H1 (cell line): Measurements from ENCODE around the gene MTG1. TPM values are rescaled to one million over a fixed set of nuclear protein-coding genes. Genes with fewer than 3 reads are reported as not detected.

Experiments used
- SAP30 ChIP-seq: fragments of 300-600 bp; sonication (generic); IDR thresholded peaks from 2 replicates; pipeline ENCODE4 v1.7.1; 2012; ENCODE audit warnings: low read length, moderate library complexity, mild to moderate bottlenecking, inconsistent platforms; ENCODE audit not compliant: insufficient read depth, insufficient replicate concordance
- polyA plus RNA-seq, 7 experiments: library from polyadenylated mRNA; depleted of rRNA in 3 of 7; stranded (reverse) in 5 of 7; unstranded in 2 of 7; fragments of >200 nt in 5 of 7; fragments of 200-250 nt in 2 of 7; gene quantifications; 1 replicate in 5 of 7; 2 replicates in 1 of 7; 4 replicates in 1 of 7; pipeline versions ENCODE4 v1.2.1 to v1.2.3, GENCODE V29; 2011 to 2013; ENCODE audit warnings: missing spikeins in 2 of 7, mixed read lengths in 2 of 7
- total RNA-seq: library from RNA; stranded (reverse); fragmentation: NEBNext Ultra II Directional; extraction: Animal tissue kit (Norgen Biotek cat#: 25700); gene quantifications from 2 replicates; pipeline ENCODE4 v1.2.1, GENCODE V29; 2021
- TF ChIP-seq, protein P1 (sequence below): fragments of 300-600 bp; sonication (generic); IDR thresholded peaks from 2 replicates; pipeline ENCODE4 v1.7.1; 2012; ENCODE audit warnings: low read length, moderate library complexity, mild to moderate bottlenecking, inconsistent platforms; ENCODE audit not compliant: insufficient replicate concordance

Gene MTG1
- total and polyA plus RNA-seq, 2 of the 8 experiments (the other 6 are each of a cell fraction or from before 2014, with no cell fraction given), result 56.6 to 81.6 TPM

DNA sequence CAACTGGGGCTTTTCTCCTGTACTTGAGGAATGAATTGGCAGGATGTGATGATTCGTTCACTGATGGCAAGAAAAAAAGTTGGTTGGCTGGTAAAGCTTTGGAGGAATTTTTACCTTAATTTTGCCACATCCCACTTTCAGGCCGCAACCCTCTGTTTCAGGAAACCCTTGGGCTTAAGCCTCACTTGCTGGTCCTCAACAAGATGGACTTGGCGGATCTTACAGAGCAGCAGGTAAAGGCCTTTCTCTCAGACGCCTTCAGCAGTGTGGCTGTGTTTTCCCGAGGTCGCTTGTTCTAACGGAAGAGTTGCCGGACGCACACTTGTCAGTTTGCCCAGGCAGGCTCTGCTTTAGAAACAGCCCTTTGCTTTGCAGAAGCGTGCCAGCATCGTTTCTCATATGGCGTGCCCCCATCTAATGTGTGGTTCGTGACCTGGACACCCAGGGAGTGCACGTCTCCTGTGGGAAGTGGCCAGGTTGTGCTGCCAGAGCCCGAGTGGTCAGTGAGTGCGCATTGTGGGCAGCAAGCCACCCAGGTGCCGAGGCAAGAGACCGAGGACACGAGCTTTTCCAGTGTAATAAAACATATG is 2.2 kb downstream of the MTG1 start (continued):
- TF ChIP-seq, protein P1, sequence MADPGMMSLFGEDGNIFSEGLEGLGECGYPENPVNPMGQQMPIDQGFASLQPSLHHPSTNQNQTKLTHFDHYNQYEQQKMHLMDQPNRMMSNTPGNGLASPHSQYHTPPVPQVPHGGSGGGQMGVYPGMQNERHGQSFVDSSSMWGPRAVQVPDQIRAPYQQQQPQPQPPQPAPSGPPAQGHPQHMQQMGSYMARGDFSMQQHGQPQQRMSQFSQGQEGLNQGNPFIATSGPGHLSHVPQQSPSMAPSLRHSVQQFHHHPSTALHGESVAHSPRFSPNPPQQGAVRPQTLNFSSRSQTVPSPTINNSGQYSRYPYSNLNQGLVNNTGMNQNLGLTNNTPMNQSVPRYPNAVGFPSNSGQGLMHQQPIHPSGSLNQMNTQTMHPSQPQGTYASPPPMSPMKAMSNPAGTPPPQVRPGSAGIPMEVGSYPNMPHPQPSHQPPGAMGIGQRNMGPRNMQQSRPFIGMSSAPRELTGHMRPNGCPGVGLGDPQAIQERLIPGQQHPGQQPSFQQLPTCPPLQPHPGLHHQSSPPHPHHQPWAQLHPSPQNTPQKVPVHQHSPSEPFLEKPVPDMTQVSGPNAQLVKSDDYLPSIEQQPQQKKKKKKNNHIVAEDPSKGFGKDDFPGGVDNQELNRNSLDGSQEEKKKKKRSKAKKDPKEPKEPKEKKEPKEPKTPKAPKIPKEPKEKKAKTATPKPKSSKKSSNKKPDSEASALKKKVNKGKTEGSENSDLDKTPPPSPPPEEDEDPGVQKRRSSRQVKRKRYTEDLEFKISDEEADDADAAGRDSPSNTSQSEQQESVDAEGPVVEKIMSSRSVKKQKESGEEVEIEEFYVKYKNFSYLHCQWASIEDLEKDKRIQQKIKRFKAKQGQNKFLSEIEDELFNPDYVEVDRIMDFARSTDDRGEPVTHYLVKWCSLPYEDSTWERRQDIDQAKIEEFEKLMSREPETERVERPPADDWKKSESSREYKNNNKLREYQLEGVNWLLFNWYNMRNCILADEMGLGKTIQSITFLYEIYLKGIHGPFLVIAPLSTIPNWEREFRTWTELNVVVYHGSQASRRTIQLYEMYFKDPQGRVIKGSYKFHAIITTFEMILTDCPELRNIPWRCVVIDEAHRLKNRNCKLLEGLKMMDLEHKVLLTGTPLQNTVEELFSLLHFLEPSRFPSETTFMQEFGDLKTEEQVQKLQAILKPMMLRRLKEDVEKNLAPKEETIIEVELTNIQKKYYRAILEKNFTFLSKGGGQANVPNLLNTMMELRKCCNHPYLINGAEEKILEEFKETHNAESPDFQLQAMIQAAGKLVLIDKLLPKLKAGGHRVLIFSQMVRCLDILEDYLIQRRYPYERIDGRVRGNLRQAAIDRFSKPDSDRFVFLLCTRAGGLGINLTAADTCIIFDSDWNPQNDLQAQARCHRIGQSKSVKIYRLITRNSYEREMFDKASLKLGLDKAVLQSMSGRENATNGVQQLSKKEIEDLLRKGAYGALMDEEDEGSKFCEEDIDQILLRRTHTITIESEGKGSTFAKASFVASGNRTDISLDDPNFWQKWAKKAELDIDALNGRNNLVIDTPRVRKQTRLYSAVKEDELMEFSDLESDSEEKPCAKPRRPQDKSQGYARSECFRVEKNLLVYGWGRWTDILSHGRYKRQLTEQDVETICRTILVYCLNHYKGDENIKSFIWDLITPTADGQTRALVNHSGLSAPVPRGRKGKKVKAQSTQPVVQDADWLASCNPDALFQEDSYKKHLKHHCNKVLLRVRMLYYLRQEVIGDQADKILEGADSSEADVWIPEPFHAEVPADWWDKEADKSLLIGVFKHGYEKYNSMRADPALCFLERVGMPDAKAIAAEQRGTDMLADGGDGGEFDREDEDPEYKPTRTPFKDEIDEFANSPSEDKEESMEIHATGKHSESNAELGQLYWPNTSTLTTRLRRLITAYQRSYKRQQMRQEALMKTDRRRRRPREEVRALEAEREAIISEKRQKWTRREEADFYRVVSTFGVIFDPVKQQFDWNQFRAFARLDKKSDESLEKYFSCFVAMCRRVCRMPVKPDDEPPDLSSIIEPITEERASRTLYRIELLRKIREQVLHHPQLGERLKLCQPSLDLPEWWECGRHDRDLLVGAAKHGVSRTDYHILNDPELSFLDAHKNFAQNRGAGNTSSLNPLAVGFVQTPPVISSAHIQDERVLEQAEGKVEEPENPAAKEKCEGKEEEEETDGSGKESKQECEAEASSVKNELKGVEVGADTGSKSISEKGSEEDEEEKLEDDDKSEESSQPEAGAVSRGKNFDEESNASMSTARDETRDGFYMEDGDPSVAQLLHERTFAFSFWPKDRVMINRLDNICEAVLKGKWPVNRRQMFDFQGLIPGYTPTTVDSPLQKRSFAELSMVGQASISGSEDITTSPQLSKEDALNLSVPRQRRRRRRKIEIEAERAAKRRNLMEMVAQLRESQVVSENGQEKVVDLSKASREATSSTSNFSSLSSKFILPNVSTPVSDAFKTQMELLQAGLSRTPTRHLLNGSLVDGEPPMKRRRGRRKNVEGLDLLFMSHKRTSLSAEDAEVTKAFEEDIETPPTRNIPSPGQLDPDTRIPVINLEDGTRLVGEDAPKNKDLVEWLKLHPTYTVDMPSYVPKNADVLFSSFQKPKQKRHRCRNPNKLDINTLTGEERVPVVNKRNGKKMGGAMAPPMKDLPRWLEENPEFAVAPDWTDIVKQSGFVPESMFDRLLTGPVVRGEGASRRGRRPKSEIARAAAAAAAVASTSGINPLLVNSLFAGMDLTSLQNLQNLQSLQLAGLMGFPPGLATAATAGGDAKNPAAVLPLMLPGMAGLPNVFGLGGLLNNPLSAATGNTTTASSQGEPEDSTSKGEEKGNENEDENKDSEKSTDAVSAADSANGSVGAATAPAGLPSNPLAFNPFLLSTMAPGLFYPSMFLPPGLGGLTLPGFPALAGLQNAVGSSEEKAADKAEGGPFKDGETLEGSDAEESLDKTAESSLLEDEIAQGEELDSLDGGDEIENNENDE, result no peak
- TF ChIP-seq SAP30, result no peak
